Effector CD4-positive, alpha-beta T cell (primary cell): ENCODE measurements around the gene HYDIN.
A peak's percentile ranks its signal among the peaks of the same experiment; 100 is the strongest.
"Not testable (repeated sequence)": the region's sequence is repeated elsewhere in the genome, so short reads cannot be mapped to it uniquely, and the experiment has no call there.

ENCODE experiments used
- DNase-seq: peaks from one replicate; pipeline ENCODE4 v3.0.0-alpha.2; 2020

The HYDIN gene

GRCh38 chr16:70818088-70818487 lies 412.4 kb downstream of the HYDIN start:
- not testable (repeated sequence) for DNase-seq

- no peak for DNase-seq
These were observed 421.0 kb downstream of the HYDIN start for GRCh38 chr16:70809392-70810060.

GRCh38 chr16:70808371-70808770 lies 422.2 kb downstream of the HYDIN start:
- DNase-seq, result no peak

- no peak for DNase-seq
These were observed 424.7 kb downstream of the HYDIN start for GRCh38 chr16:70805787-70806186.

GRCh38 chr16:70805380-70805779 lies 425.1 kb downstream of the HYDIN start:
- DNase-seq, result no peak

- DNase-seq, result no peak
These were observed 425.8 kb downstream of the HYDIN start for GRCh38 chr16:70804734-70805169.

- no peak for DNase-seq
These were observed 426.3 kb downstream of the HYDIN start for GRCh38 chr16:70804153-70804733.

- DNase-seq, result no peak
These were observed 427.2 kb downstream of the HYDIN start for GRCh38 chr16:70803319-70803718.

GRCh38 chr16:70801611-70802010 lies 428.9 kb downstream of the HYDIN start:
- DNase-seq, result no peak

- DNase-seq, result peak; percentile 96
These were observed 429.6 kb downstream of the HYDIN start, which contains the start of gene VAC14 for GRCh38 chr16:70800781-70801480. TSS of gene VAC14 (minus strand) at chr16:70801158. CDS start at chr16:70800900, 258 bp downstream.

GRCh38 chr16:70800311-70800710 lies 430.2 kb downstream of the HYDIN start:
- DNase-seq, result no peak

GRCh38 chr16:70796301-70796700 lies 434.2 kb downstream of the HYDIN start:
- no peak for DNase-seq

- DNase-seq, result no peak
These were observed 435.1 kb downstream of the HYDIN start for GRCh38 chr16:70795296-70795912.

- DNase-seq, result no peak
These were observed 436.5 kb downstream of the HYDIN start for GRCh38 chr16:70793851-70794502.

- DNase-seq, result no peak
These were observed 439.7 kb downstream of the HYDIN start for GRCh38 chr16:70790815-70791214.

GRCh38 chr16:70789595-70790447 lies 440.7 kb downstream of the HYDIN start:
- no peak for DNase-seq

GRCh38 chr16:70788668-70789594 lies 441.6 kb downstream of the HYDIN start:
- DNase-seq, result no peak

- DNase-seq, result no peak
These were observed 444.3 kb downstream of the HYDIN start for GRCh38 chr16:70786020-70786755.

GRCh38 chr16:70784692-70785555 lies 445.6 kb downstream of the HYDIN start:
- DNase-seq, result no peak
